Neutrophil (primary cell): Measurements from ENCODE around the gene YLPM1.
A peak's percentile ranks its signal among the peaks of the same experiment; 100 is the strongest.

Experiments
- H3K27ac ChIP-seq: fragments of 200-600 bp; sonication (generic); 2 replicates; pipeline ENCODE4 v1.5.1; 2016; ENCODE audit warnings: mild to moderate bottlenecking, moderate library complexity
- H3K27me3 ChIP-seq: fragments of 200-600 bp; sonication (generic); 2 replicates; pipeline ENCODE4 v1.6.0; 2016; ENCODE audit warnings: mild to moderate bottlenecking
- H3K36me3 ChIP-seq: fragments of 200-600 bp; sonication (generic); 2 replicates; pipeline ENCODE4 v1.5.1; 2017
- H3K4me1 ChIP-seq, 2 experiments: fragments of 200-600 bp in 1 of 2; sonication (generic) in 1 of 2; 1 replicate in 1 of 2; 2 replicates in 1 of 2; pipeline versions ENCODE4 v1.5.1 to v1.6.1; 2013 to 2016; ENCODE audit warnings: low read depth in 1 of 2, low read length in 1 of 2, mild to moderate bottlenecking in 1 of 2, moderate library complexity in 1 of 2; ENCODE audit not compliant: control insufficient read depth in 1 of 2, insufficient read depth in 1 of 2
- H3K4me3 ChIP-seq, 2 experiments: fragments of 200-600 bp in 1 of 2; sonication (generic) in 1 of 2; 1 replicate in 1 of 2; 2 replicates in 1 of 2; pipeline ENCODE4 v1.5.1; 2013 to 2016; ENCODE audit warnings: low read depth in 1 of 2, low read length in 1 of 2, mild to moderate bottlenecking in 1 of 2, moderate library complexity in 1 of 2
- H3K9me3 ChIP-seq: fragments of 200-600 bp; sonication (generic); 2 replicates; pipeline ENCODE4 v1.5.1; 2016
- CTCF ChIP-seq: fragments of 200-600 bp; sonication (generic); IDR thresholded peaks from 2 replicates; pipeline ENCODE4 v1.5.1; 2016; ENCODE audit warnings: antibody characterized with exemption

Gene YLPM1

GRCh38 chr14:74875204-74875603 is 112.1 kb downstream of the YLPM1 start:
- TF ChIP-seq CTCF, result no peak
- no peak overlapping the region for H3K27ac ChIP-seq
- no peak overlapping the region for H3K4me3 ChIP-seq
- H3K9me3 ChIP-seq, result no peaks in the 10 kb centered on the region
- H3K27me3 ChIP-seq, result no peaks in the 10 kb centered on the region
- H3K36me3 ChIP-seq, result no peaks in the 10 kb centered on the region
- peaks cover 11 to 12% of the 10 kb centered on the region in 2 experiments for H3K4me1 ChIP-seq

- no peaks in the 10 kb centered on the region for H3K27me3 ChIP-seq
- H3K27ac ChIP-seq, result no peak within 1 kb of the TSS
- no peaks in the 10 kb centered on the region for H3K36me3 ChIP-seq
- no peak for TF ChIP-seq CTCF
- H3K9me3 ChIP-seq, result no peaks in the 10 kb centered on the region
- peaks cover 17% of the 10 kb centered on the region in 2 experiments for H3K4me1 ChIP-seq
- H3K4me3 ChIP-seq, result peak within 1 kb of the TSS in 1 of 2 experiments; percentile 9
These were observed 113.1 kb downstream of the YLPM1 start, which contains the start of gene PROX2 for GRCh38 chr14:74875941-74876913. PROX2 (minus strand) TSS chr14:74876145; CDS start chr14:74863834, 12,311 bp downstream.

GRCh38 chr14:74879427-74880182 is 116.5 kb downstream of the YLPM1 start:
- TF ChIP-seq CTCF, result no peak
- Histone ChIP-seq H3K27me3 (no peaks in the 10 kb centered on the region), H3K4me1 (peaks cover 33 to 41% of the 10 kb centered on the region in 2 experiments), H3K9me3 (no peaks in the 10 kb centered on the region), H3K27ac (no peak overlapping the region), H3K4me3 (no peak overlapping the region), H3K36me3 (no peaks in the 10 kb centered on the region)

GRCh38 chr14:74881431-74882102 is 118.5 kb downstream of the YLPM1 start, which contains the start of gene DLST:
DLST (plus strand) TSS chr14:74881916; CDS start chr14:74881954, 38 bp downstream.
- Histone ChIP-seq H3K4me1 (peaks cover 22 to 31% of the 10 kb centered on the region in 2 experiments), H3K27me3 (no peaks in the 10 kb centered on the region), H3K27ac (peak within 1 kb of the TSS; percentile 96), H3K9me3 (no peaks in the 10 kb centered on the region), H3K4me3 (peak within 1 kb of the TSS; percentile 76 to 85), H3K36me3 (peaks cover 13% of the 10 kb centered on the region)
- peak; percentile 17 for TF ChIP-seq CTCF
